ENCODE measurements around the gene PPM1J.
A peak's percentile ranks its signal among the peaks of the same experiment; 100 is the strongest.

PPM1J gene, protein sequence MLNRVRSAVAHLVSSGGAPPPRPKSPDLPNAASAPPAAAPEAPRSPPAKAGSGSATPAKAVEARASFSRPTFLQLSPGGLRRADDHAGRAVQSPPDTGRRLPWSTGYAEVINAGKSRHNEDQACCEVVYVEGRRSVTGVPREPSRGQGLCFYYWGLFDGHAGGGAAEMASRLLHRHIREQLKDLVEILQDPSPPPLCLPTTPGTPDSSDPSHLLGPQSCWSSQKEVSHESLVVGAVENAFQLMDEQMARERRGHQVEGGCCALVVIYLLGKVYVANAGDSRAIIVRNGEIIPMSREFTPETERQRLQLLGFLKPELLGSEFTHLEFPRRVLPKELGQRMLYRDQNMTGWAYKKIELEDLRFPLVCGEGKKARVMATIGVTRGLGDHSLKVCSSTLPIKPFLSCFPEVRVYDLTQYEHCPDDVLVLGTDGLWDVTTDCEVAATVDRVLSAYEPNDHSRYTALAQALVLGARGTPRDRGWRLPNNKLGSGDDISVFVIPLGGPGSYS
- total RNA-seq = 0 to 1.0 (median 0.12) reads per million in 9 experiments

DNA sequence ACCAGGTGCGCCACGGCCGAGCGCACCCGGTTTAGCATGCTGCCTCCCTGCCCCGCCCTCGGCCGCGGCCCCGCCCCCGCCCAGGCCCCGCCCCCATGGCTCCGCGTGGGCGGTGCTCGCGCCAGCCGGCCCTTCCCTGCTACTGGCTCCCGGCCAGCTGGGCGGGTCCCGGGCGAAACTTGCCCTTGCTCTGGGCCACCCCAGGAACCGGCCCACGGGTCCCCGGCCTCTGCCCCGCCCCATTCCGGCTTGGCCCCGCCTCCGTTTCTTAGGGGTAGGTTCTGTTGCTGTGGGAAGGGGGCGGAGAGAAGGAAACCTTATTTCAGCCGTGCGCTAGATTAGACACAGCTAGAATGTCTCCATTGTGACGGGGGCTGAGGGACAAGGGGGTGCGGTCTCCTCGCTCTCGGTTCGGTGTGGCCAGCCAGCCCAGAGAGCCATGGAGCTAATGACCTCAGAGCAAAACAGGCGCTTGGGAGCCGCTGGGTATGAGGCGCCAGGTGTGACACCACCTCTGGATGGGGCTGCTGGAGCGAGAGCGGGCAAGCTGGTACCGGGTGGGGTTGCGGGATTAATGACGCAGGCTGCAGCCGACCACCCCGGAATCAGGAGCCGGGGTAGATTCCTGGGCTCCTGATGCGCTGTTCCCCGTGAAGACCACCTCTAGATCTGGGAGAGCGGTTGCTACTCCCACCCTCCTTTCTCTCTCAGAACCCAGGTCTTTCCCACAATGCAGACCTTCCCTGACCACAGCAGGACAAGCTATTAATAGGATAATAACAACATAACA, at the start of gene PPM1J:
TSS of gene PPM1J (minus strand) at position 69 of the 790 bp plus-strand sequence. CDS start at position 38, 31 bp downstream.
- peak within 1 kb of the TSS; percentile 93 to 94 for H3K4me3 Mint-ChIP-seq
- peaks cover 6% of the 10 kb centered on the region for H3K36me3 Mint-ChIP-seq (ENCODE audit: insufficient read depth)
- H3K9me3 Mint-ChIP-seq = no peaks in the 10 kb centered on the region
- H3K4me1 Mint-ChIP-seq (ENCODE audit: low read depth in 2 of 2) = peaks cover 21 to 24% of the 10 kb centered on the region in 2 donors
- H3K27me3 Mint-ChIP-seq = peaks cover 23% of the 10 kb centered on the region in 2 donors
- peak; percentile 97 to 99 (median 98) for DNase-seq
- H3K27ac Mint-ChIP-seq = peak within 1 kb of the TSS; percentile 84 to 92
- peak; percentile 82 for ATAC-seq (replicated peaks)

DNA sequence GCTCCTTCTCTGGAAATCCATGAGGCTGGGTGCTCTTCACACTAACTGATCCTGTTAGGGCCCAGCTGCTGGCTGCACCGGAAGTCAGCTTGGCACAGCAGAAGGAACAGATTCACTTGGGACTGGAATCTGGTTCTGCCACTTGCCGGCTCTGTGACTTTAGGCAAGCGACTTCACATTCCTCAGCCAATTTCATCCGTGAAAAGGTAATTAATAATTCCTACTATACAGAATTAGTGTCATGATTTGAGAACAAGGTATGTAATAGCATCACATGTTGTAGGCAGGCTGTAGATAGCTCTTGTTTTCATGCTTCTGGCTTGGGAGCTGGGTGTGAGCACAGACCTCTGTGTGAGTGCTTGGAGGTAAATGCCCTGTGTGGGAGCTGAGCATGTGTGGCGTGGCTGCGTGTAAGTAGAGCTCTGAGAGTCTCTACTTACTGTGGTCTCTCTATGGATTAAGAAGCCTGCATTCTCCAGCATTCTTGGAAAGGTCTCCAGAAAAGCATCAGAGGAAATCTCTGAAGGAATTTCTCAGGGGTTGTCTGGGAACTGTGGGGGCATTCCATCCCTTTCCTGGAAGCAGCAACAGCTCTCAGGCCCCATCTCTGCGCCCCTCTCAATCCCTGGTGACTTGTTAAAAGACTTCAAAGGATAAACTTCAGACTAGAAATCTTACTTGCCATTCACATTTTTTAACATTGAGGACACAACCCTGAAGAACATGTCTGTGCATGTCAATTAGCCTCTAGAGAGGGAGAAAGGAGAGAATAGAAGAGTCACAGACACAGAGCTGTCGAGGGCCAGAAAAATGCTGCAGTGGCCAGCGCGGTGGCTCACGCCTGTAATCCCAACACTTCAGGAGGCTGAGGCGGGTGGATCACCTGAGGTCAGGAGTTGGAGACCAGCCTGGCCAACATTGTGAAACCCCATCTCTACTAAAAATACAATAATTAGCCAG, 47.7 kb upstream of the PPM1J start:
- Mint-ChIP-seq H3K27me3 (peaks cover 30 to 66% of the 10 kb centered on the region in 2 donors), H3K4me1 (ENCODE audit: low read depth in 2 of 2) (peaks cover 0 to 2% of the 10 kb centered on the region in 2 donors), H3K9me3 (no peaks in the 10 kb centered on the region), H3K4me3 (no peak overlapping the region), H3K36me3 (ENCODE audit: insufficient read depth) (no peaks in the 10 kb centered on the region), H3K27ac (no peak overlapping the region)
- no peak for ATAC-seq (replicated peaks)
- no peak for DNase-seq

DNA sequence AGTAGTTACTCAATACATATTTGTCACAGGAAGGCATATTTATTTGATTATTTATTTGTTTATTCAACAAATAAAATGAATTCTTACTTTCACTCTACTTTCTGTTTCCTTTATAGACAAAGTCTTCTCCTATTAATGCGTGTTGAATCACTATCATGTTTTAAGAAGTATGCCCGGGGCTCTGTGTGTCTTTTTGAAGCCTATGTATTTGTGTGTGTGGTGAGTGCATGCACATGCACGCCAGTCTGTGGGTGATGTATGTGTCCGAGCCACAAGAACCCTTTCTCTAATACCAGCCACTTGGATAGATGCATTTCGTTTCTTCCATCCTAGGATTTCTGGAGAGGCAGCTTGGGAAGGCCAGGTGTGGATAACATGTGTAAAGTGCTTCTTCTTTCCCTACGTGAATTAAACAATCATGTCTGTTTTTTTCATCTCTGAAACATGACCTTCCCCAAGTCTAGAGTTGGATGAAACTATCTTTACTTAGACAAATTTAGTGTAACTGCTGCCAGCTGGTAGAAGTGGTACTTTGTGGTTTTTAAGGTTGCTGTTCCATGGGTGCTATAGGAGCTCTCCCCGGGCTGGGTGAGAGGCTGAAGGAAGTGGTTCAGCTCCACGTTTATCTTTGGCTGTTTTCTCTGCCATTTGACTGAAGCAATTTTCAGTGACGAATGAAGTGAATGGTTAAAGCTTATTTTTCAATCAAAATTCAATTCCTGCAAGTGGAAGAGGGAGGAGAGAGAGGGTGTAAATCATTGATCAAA, 46.8 kb upstream of the PPM1J start:
- Mint-ChIP-seq H3K27me3 (peaks cover 39 to 66% of the 10 kb centered on the region in 2 donors), H3K9me3 (no peaks in the 10 kb centered on the region), H3K4me3 (no peak overlapping the region), H3K27ac (no peak overlapping the region), H3K4me1 (ENCODE audit: low read depth in 2 of 2) (peaks cover 0 to 2% of the 10 kb centered on the region in 2 donors), H3K36me3 (ENCODE audit: insufficient read depth) (no peaks in the 10 kb centered on the region)
- DNase-seq (no peak), ATAC-seq (replicated peaks) (no peak)

DNA sequence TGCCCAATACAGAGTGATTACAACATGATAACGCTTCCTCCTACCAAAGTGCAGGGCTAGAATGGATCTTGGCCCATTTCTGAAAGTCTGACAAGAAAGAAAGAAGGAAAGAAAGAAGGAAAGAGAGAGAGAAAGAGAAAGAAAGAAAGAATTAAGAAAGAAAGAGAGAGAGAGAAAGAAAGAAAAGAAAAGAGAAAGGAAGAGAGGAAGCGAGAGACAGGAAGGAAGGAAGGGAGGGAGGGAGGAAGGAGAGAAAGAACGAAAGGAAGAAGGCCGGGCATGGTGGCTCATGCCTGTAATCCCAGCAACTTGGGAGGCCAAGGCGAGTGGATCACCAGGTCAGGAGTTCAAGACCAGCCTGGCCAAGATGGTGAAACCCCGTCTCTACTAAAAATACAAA, 44.1 kb upstream of the PPM1J start:
- Mint-ChIP-seq H3K4me1 (ENCODE audit: low read depth in 2 of 2) (peaks cover 0 to 2% of the 10 kb centered on the region in 2 donors), H3K36me3 (ENCODE audit: insufficient read depth) (no peaks in the 10 kb centered on the region), H3K4me3 (no peak overlapping the region), H3K27me3 (peaks cover 48 to 80% of the 10 kb centered on the region in 2 donors), H3K9me3 (peaks cover 0 to 2% of the 10 kb centered on the region in 2 donors), H3K27ac (no peak overlapping the region)
- ATAC-seq (replicated peaks) (no peak), DNase-seq (no peak)

DNA sequence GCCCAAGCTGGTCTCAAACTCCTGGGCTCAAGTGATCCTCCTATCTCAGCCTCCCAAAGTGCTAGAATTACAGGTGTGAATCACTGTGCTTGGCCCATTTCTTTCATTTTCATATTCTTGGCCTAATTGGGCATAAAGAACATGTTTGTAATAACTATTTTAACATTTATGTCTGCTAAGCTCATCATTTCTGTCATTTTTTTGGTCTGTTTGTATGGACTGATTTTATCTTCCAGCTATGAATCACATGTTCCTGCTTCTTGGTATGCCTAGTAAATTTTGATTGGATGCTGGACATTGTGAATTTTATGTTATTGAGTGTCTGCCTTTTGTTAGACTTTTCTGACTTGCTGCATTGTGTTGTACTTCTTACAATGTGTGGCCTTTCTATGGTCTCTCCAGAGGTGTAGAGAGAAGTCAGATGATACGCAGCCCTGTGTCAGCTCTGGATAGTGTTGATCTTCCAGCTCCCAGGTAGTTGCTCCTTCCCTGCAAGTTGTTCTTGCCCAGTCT, 39.0 kb upstream of the PPM1J start:
- no peaks in the 10 kb centered on the region for H3K36me3 Mint-ChIP-seq (ENCODE audit: insufficient read depth)
- no peaks in the 10 kb centered on the region for H3K4me1 Mint-ChIP-seq (ENCODE audit: low read depth in 2 of 2)
- no peak overlapping the region for H3K4me3 Mint-ChIP-seq
- DNase-seq = no peak
- H3K27ac Mint-ChIP-seq = no peak overlapping the region
- no peak for ATAC-seq (replicated peaks)
- peaks cover 51 to 75% of the 10 kb centered on the region in 2 donors for H3K27me3 Mint-ChIP-seq
- peaks cover 0 to 5% of the 10 kb centered on the region in 2 donors for H3K9me3 Mint-ChIP-seq

DNA sequence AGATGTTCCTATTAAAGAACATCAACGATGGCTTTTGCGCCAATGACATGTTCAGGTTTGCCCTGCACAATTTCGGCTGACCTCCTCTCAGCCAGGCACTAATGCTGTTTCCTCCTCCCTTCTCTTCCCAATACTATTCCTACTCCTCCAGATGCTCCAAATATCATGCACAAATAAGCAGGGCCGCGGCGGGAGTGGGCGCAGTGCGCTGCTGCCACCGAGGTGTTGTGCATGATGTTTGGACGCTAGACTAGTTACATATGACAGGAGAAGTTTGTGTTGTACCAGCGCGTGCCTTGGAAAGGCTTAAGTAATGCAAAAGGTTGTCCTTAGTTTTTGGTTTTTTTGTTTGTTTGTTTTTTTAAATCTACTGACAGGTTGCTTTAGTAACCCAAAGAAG, 33.3 kb upstream of the PPM1J start:
- DNase-seq (no peak), ATAC-seq (replicated peaks) (no peak)
- Mint-ChIP-seq H3K27me3 (peaks cover 44 to 61% of the 10 kb centered on the region in 2 donors), H3K4me1 (ENCODE audit: low read depth in 2 of 2) (no peaks in the 10 kb centered on the region), H3K27ac (no peak overlapping the region), H3K4me3 (no peak overlapping the region), H3K9me3 (no peaks in the 10 kb centered on the region), H3K36me3 (ENCODE audit: insufficient read depth) (peaks cover 4% of the 10 kb centered on the region)

DNA sequence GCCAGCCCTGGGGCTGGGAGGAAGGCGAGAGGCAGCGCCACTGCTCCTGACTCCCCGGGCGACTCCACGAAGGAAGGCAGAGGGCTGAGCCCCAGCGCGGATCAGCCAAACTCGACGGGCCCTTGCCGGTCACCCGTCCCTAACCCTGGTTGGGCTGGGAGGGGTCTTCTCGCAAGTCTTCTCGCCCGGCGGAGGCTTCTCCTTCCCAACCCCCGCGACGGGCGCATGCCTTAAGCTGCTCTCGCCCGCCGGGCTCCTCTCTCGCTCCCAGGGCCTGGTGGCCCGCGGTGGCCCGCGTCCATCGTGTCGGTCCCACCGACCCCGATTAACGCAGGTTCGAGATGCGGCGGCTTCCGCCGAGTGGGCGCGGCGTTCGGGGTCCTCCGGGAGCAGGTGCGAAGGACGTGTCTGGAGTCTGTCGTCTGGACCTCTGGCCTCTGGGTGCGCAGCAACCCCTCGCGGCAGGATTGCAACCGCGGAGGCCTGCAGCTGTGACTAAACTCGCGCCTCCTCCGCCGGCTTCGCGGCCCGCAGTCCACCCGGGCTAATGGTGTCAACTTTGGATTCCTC, 29.0 kb upstream of the PPM1J start:
- Mint-ChIP-seq H3K36me3 (ENCODE audit: insufficient read depth) (peaks cover 4% of the 10 kb centered on the region), H3K4me3 (peak overlapping the region; percentile 36 to 49), H3K27me3 (peaks cover 75 to 85% of the 10 kb centered on the region in 2 donors), H3K4me1 (ENCODE audit: low read depth in 2 of 2) (no peaks in the 10 kb centered on the region), H3K9me3 (no peaks in the 10 kb centered on the region), H3K27ac (no peak overlapping the region)
- DNase-seq = no peak
- ATAC-seq (replicated peaks) = no peak

DNA sequence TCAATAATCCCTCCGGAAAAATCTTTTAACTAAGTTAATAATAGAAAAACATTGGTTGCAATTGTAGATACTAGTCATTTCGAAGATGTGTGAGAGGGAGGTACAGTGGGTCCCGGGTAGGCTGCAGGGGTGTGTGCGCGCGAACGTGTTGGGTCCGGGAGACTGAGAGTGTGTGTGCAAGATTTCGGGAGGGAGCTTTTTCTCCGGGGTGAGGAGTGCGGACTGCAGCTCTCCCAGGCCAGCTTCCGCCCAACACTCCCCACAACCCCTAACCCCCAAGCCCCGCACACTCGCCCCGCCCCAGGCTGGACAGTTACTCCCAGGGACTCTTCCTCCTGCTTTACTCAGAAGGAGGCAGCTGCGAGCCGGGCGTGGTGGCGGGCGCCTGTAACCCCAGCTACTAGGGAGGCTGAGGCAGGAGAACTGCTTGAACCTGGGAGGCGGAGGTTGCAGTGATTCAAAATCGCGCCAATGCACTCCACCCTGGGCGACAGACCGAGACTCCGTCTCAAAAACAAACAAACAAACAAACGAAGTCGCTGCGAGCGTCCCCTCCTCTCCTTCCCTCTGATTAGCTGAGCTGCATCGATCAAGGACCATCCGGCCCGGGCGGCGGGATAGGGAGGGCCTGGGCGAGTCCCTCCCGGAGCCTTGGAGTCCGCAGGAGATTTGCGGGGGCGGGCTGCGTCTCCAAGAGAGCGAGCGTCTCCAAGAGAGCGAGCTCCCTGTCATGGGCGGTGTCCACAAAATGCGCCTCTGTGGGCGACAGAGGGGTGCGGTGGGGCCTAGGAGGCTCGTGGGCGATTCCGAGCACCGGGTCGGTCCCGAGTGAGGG, 28.3 kb upstream of the PPM1J start:
- ATAC-seq (replicated peaks) = no peak
- no peaks in the 10 kb centered on the region for H3K9me3 Mint-ChIP-seq
- DNase-seq = no peak
- peaks cover 4% of the 10 kb centered on the region for H3K36me3 Mint-ChIP-seq (ENCODE audit: insufficient read depth)
- H3K4me1 Mint-ChIP-seq (ENCODE audit: low read depth in 2 of 2) = no peaks in the 10 kb centered on the region
- H3K27me3 Mint-ChIP-seq = peaks cover 78 to 87% of the 10 kb centered on the region in 2 donors
- peak overlapping the region; percentile 14 to 31 for H3K4me3 Mint-ChIP-seq
- H3K27ac Mint-ChIP-seq = no peak overlapping the region

DNA sequence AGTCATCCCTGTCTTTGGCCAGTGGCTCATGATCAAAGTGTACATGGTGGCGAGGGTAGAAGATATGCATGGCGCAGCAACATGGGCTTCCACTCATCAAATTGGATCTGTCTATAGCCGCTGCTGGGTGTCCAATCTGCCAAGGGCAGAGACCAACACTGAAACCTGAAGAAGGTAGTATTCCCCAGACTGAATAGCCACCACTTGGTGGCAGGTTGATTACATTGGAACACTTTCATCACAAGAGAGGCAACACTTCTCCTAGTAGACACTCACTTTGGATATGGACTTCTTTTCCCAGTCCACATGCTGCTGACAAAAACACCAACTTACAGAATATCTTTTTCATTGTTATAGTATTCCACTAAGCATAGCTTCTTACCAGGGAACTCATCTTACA, 22.4 kb upstream of the PPM1J start:
- H3K4me1 Mint-ChIP-seq (ENCODE audit: low read depth in 2 of 2) = no peaks in the 10 kb centered on the region
- no peaks in the 10 kb centered on the region for H3K36me3 Mint-ChIP-seq (ENCODE audit: insufficient read depth)
- no peak overlapping the region for H3K27ac Mint-ChIP-seq
- H3K27me3 Mint-ChIP-seq = peaks cover 73 to 83% of the 10 kb centered on the region in 2 donors
- DNase-seq = no peak
- no peak overlapping the region for H3K4me3 Mint-ChIP-seq
- H3K9me3 Mint-ChIP-seq = no peaks in the 10 kb centered on the region
- no peak for ATAC-seq (replicated peaks)

DNA sequence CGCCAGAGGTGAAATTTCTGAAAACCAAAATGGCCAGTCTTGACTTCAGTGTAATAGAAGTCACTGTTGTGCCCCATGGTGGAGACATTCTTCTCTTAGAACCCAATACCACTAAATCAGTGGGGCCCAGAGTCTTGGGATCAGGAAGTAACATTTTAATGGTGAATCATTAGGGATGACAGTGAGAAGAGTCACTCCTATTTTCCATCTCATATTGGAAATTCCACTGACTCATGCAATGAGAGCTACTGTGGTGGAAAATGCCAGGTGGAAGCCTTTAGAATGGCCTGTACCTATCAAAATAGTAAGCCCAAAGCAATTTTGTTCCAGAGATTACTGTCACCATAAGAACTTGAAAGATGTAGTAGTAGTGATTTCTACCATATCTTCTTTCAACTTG, 20.6 kb upstream of the PPM1J start:
- Mint-ChIP-seq H3K4me3 (no peak overlapping the region), H3K36me3 (ENCODE audit: insufficient read depth) (peaks cover under 1% of the 10 kb centered on the region), H3K9me3 (no peaks in the 10 kb centered on the region), H3K27ac (no peak overlapping the region), H3K4me1 (ENCODE audit: low read depth in 2 of 2) (no peaks in the 10 kb centered on the region), H3K27me3 (peaks cover 56 to 65% of the 10 kb centered on the region in 2 donors)
- ATAC-seq (replicated peaks) (no peak), DNase-seq (no peak)

DNA sequence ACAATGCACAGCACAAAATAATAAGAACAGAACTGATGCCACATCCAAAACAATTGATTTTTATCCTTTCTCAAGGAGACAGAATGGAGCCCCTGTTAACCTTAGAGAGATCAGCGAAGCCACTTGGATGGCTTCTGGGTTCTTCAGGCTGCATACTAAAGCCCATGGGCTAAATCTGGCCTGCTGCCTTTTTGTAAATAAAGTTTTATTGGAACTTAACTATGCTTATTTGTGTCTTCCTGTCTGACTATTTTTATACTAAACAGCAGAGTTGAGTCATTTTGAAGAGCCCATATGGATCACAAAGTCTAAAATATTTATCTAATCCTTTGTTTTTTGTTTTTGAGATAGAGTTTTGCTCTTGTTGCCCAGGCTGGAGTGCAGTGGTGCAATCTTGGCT, 16.3 kb upstream of the PPM1J start:
- Mint-ChIP-seq H3K36me3 (ENCODE audit: insufficient read depth) (peaks cover 4% of the 10 kb centered on the region), H3K27me3 (peaks cover 23 to 26% of the 10 kb centered on the region in 2 donors), H3K9me3 (no peaks in the 10 kb centered on the region), H3K4me1 (ENCODE audit: low read depth in 2 of 2) (no peaks in the 10 kb centered on the region), H3K27ac (no peak overlapping the region), H3K4me3 (no peak overlapping the region)
- DNase-seq (no peak), ATAC-seq (replicated peaks) (no peak)

Measured in effector memory CD8-positive, alpha-beta T cell (primary cell).